GM12878 (cell line): Measurements from ENCODE around the gene WDR86. TPM values are rescaled to one million over a fixed set of nuclear protein-coding genes. Genes with fewer than 3 reads are reported as not detected.

Source experiments
- ATAC-seq: fragments of 200-7000 bp; cut with Tn5 transposase; 3 replicates; pipeline ENCODE4 v1.9.1; 2020; ENCODE audit warnings: mild to moderate bottlenecking, moderate library complexity
- BruUV-seq: library from RNA; stranded (reverse); fragments of 400-500 nt; replicated peaks from 2 replicates; lab custom pipeline; 2021; lab: Mats Ljungman, UMichigan
- CTCF ChIA-PET: fragments of 300-600 bp; sonication (Branson Sonifier 250); formaldehyde crosslinking; extraction: SDS; loops from one replicate; lab custom pipeline; 2021; ENCODE audit warnings: inconsistent platforms; lab: Yijun Ruan, JAX
- POLR2A ChIA-PET: fragments of 350-600 bp; formaldehyde crosslinking; extraction: SDS; loops from one replicate; lab custom pipeline; 2021; ENCODE audit warnings: inconsistent platforms; lab: Charles Lee
- RAD21 ChIA-PET: fragments of 300-600 bp; sonication (Branson Sonifier 250); formaldehyde crosslinking; loops from one replicate; lab custom pipeline; 2023; ENCODE audit warnings: antibody characterized with exemption; ENCODE audit not compliant: unreplicated experiment; lab: Charles Lee
- SMC1A ChIA-PET: fragments of 300-600 bp; sonication (Branson Sonifier 250); formaldehyde crosslinking; loops from one replicate; lab custom pipeline; 2023; ENCODE audit not compliant: unreplicated experiment, uncharacterized antibody; lab: Charles Lee
- DNase-seq: peaks from one replicate; pipeline ENCODE4 v3.0.0-alpha.2; 2011; ENCODE audit warnings: low read depth, low spot score
- FAIRE-seq: peaks from 3 replicates; lab custom pipeline; 2011; peaks lifted over from hg19 to GRCh38; lab: Jason Lieb, UNC
- H2AFZ ChIP-seq: 2 replicates; pipeline ENCODE4 v1.6.0; 2011; ENCODE audit warnings: low read depth, low read length, control low read depth; ENCODE audit not compliant: control insufficient read depth
- H3K27ac ChIP-seq: 2 replicates; pipeline ENCODE4 v1.5.1; 2011; ENCODE audit warnings: control low read depth; ENCODE audit not compliant: control insufficient read depth, insufficient read depth
- H3K27me3 ChIP-seq, 2 experiments: replicated peaks in 1 of 2; 2 replicates each; pipeline versions ENCODE4 v1.6.0 to v1.6.1; 2011; ENCODE audit warnings: low read length in 1 of 2; ENCODE audit not compliant: control insufficient read depth in 2 of 2, insufficient read depth in 2 of 2
- H3K36me3 ChIP-seq, 2 experiments: 2 replicates each; pipeline ENCODE4 v1.5.1; 2011; ENCODE audit warnings: low read length in 1 of 2; ENCODE audit not compliant: control insufficient read depth in 2 of 2, insufficient read depth in 2 of 2
- H3K4me1 ChIP-seq: 2 replicates; pipeline ENCODE4 v1.6.1; 2011; ENCODE audit warnings: mild to moderate bottlenecking, low read length, moderate library complexity, mixed read lengths; ENCODE audit not compliant: control insufficient read depth, insufficient read depth
- H3K4me2 ChIP-seq: 2 replicates; pipeline ENCODE4 v1.6.0; 2011; ENCODE audit warnings: control low read depth; ENCODE audit not compliant: control insufficient read depth, insufficient read depth
- H3K4me3 ChIP-seq: fragments of 200-600 bp; sonication (generic); 2 replicates; pipeline ENCODE4 v1.5.1; 2016
- H3K79me2 ChIP-seq: 2 replicates; pipeline ENCODE4 v1.6.0; 2011; ENCODE audit warnings: low read length; ENCODE audit not compliant: control insufficient read depth, insufficient read depth
- H3K9ac ChIP-seq: 2 replicates; pipeline ENCODE4 v1.8.0; 2011; ENCODE audit warnings: low read length, control low read depth, mixed read lengths; ENCODE audit not compliant: control insufficient read depth, insufficient read depth
- H3K9me3 ChIP-seq: replicated peaks from 3 replicates; pipeline ENCODE4 v1.5.1; 2011; ENCODE audit warnings: mild to moderate bottlenecking, low read length; ENCODE audit not compliant: control insufficient read depth, insufficient read depth
- H4K20me1 ChIP-seq: 2 replicates; pipeline ENCODE4 v1.6.0; 2011; ENCODE audit not compliant: control insufficient read depth, insufficient read depth
- ASH2L ChIP-seq: fragments of 300-600, 200-600 bp; sonication (generic); IDR thresholded peaks from 2 replicates; pipeline ENCODE4 v1.6.1; 2017; ENCODE audit warnings: low read depth, mild to moderate bottlenecking, borderline replicate concordance
- BCL11A ChIP-seq: IDR thresholded peaks from 2 replicates; pipeline ENCODE4 v1.6.1; 2011; ENCODE audit warnings: low read depth, low read length
- CHD1 ChIP-seq: IDR thresholded peaks from 2 replicates; pipeline ENCODE4 v1.6.1; 2012; ENCODE audit warnings: low read depth, low read length, improper control_type of control experiment
- CREM ChIP-seq: IDR thresholded peaks from 2 replicates; pipeline ENCODE4 v1.6.1; 2014; ENCODE audit warnings: antibody characterized with exemption, low read depth
- DPF2 ChIP-seq: fragments of 450-650 bp; IDR thresholded peaks from 2 replicates; pipeline ENCODE4 v1.6.1; 2017; ENCODE audit warnings: mild to moderate bottlenecking
- PML ChIP-seq: IDR thresholded peaks from 2 replicates; pipeline ENCODE4 v1.6.1; 2012; ENCODE audit warnings: low read length, inconsistent platforms
- POLR2A ChIP-seq: IDR thresholded peaks from 2 replicates; pipeline ENCODE4 v1.6.1; 2011; ENCODE audit warnings: low read depth, mild to moderate bottlenecking, low read length
- STAT1 ChIP-seq: fragments of 450-650 bp; conservative IDR thresholded peaks from 2 replicates; pipeline ENCODE4 v1.6.1; 2014; ENCODE audit warnings: antibody characterized with exemption, mild to moderate bottlenecking
- SUPT20H ChIP-seq: IDR thresholded peaks from 2 replicates; pipeline ENCODE4 v1.6.1; 2011; ENCODE audit warnings: low read depth, mild to moderate bottlenecking, low read length, moderate library complexity, borderline replicate concordance; ENCODE audit not compliant: control insufficient read depth
- TBL1XR1 ChIP-seq: IDR thresholded peaks from 2 replicates; pipeline ENCODE4 v1.6.1; 2012; ENCODE audit warnings: low read depth, low read length, improper control_type of control experiment
- ZNF24 ChIP-seq: fragments of 450-650 bp; IDR thresholded peaks from 2 replicates; pipeline ENCODE4 v1.6.1; 2017; ENCODE audit warnings: antibody characterized with exemption, mild to moderate bottlenecking
- ZZZ3 ChIP-seq: IDR thresholded peaks from 2 replicates; pipeline ENCODE4 v1.6.1; 2011; ENCODE audit warnings: low read depth; ENCODE audit not compliant: control insufficient read depth, insufficient read length
- WGBS: methylation state at CpG from one replicate; pipeline ENCODE4 v1.1.6; 2016; ENCODE audit warnings: low lambda C conversion rate; ENCODE audit not compliant: insufficient replicate concordance, insufficient coverage; ENCODE audit errors: missing lambda C conversion rate; 5-methylcytosine and 5-hydroxymethylcytosine counted together
- in situ Hi-C: fragments of 300-500 bp; cut with MboI; formaldehyde crosslinking; loops from 9 replicates; pipeline ENCODE4 v1.14.3; 2018; ENCODE audit warnings: mixed read lengths
- intact Hi-C: fragments of 100-400 bp; cut with micrococcal nuclease; formaldehyde crosslinking; loops from one replicate; pipeline ENCODE4 v1.14.2; 2022; ENCODE audit not compliant: unreplicated experiment
- polyA plus RNA-seq, 11 experiments: library from polyadenylated mRNA; depleted of rRNA in 4 of 11; unstranded in 6 of 11; stranded (reverse) in 5 of 11; fragments of >200 nt; fragmentation: Nextera tagmentation in 4 of 11; fragmentation: Illumina TruSeq in 1 of 11; extraction: Ambion mirVana in 4 of 11; extraction: Trizol in 1 of 11; gene quantifications; 1 replicate in 1 of 11; 2 replicates in 10 of 11; pipeline versions ENCODE4 v1.2.1 to v1.2.3, GENCODE V29; 2011 to 2016; ENCODE audit warnings: inconsistent platforms in 2 of 11, missing spikeins in 2 of 11, low read depth in 1 of 11
- total RNA-seq, 4 experiments: library from RNA; depleted of rRNA in 3 of 4; stranded (reverse); fragments of >200 nt in 3 of 4; fragmentation: Illumina TruSeq in 1 of 4; extraction: Trizol in 1 of 4; gene quantifications; 2 replicates each; pipeline versions ENCODE4 v1.2.1 to v1.2.3, GENCODE V29; 2013 to 2021
- TF ChIP-seq, protein P1 (sequence below): fragments of 450-650 bp; IDR thresholded peaks from 2 replicates; pipeline ENCODE4 v1.6.1; 2017; ENCODE audit warnings: mild to moderate bottlenecking

The WDR86 gene
- total and polyA plus RNA-seq, 10 of the 15 experiments (the other 5 are each of a cell fraction or from before 2014, with no cell fraction given): 0.05 to 0.19 (median 0.15) TPM; not detected in 7

- no peak overlapping the region for H3K9ac ChIP-seq
- BruUV-seq: no TSS peak
- in situ Hi-C loops (no loop called here), intact Hi-C loops (no loop called here)
- H3K4me2 ChIP-seq: no peak overlapping the region
- H3K36me3 ChIP-seq: no peaks in the 10 kb centered on the region
- TF ChIP-seq TBL1XR1 (no peak), BCL11A (no peak), STAT1 (no peak), ZZZ3 (no peak), CHD1 (no peak), ZNF24 (no peak), SUPT20H (no peak), PML (no peak), POLR2A (no peak), DPF2 (no peak), CREM (no peak), ASH2L (no peak)
- TF ChIP-seq, protein P1, sequence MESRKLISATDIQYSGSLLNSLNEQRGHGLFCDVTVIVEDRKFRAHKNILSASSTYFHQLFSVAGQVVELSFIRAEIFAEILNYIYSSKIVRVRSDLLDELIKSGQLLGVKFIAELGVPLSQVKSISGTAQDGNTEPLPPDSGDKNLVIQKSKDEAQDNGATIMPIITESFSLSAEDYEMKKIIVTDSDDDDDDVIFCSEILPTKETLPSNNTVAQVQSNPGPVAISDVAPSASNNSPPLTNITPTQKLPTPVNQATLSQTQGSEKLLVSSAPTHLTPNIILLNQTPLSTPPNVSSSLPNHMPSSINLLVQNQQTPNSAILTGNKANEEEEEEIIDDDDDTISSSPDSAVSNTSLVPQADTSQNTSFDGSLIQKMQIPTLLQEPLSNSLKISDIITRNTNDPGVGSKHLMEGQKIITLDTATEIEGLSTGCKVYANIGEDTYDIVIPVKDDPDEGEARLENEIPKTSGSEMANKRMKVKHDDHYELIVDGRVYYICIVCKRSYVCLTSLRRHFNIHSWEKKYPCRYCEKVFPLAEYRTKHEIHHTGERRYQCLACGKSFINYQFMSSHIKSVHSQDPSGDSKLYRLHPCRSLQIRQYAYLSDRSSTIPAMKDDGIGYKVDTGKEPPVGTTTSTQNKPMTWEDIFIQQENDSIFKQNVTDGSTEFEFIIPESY: no peak
- TF ChIP-seq, all 136 proteins: peak for 0
- Histone ChIP-seq H3K4me1 (no peaks in the 10 kb centered on the region), H3K79me2 (no peaks in the 10 kb centered on the region), H3K9me3 (no peaks in the 10 kb centered on the region; the same call in 2 of the 3 replicates), H3K4me3 (no peak overlapping the region), H3K27ac (no peak overlapping the region), H3K27me3 (no peaks in the 10 kb centered on the region; a peak in 2 of 4 replicates), H2AFZ (no peak overlapping the region), H4K20me1 (no peaks in the 10 kb centered on the region)
- DNase-seq: no peak
- SMC1A ChIA-PET: no interaction called here
- no peak for FAIRE-seq
- CTCF ChIA-PET: no interaction called here
- POLR2A ChIA-PET: no interaction called here
- RAD21 ChIA-PET: no interaction called here
- 41% methylated on average over 10 of the region's 10 CpGs for WGBS
- ATAC-seq: no peak
These were observed 21.4 kb downstream of the WDR86 start for GRCh38 chr7:151388430-151388829.
